Body of pancreas (tissue), 4 donors: ENCODE data around the gene FILIP1L. TPM values are rescaled to one million over a fixed set of nuclear protein-coding genes. Genes with fewer than 3 reads are reported as not detected.

Source experiments
- ATAC-seq: fragments of 150-250 bp; one replicate; pipeline ENCODE4 v1.9.1; 2016
- DNase-seq, 4 donors: peaks; one replicate each; pipeline ENCODE4 v3.0.0-alpha.2; 2019
- H3K27ac ChIP-seq, 4 donors: fragments of 200-600 bp; sonication (generic); 1 replicate in 3 of 4; 2 replicates in 1 of 4; pipeline versions ENCODE4 v1.5.1 to v1.6.1; 2016 to 2019; ENCODE audit warnings: mild to moderate bottlenecking in 1 of 4, mixed read lengths in 1 of 4, moderate library complexity in 1 of 4
- H3K27me3 ChIP-seq, 2 donors: fragments of 200-600 bp; sonication (generic); one replicate each; pipeline ENCODE4 v1.6.0; 2016; ENCODE audit warnings: mild to moderate bottlenecking in 1 of 2
- H3K36me3 ChIP-seq, 2 donors: fragments of 200-600 bp; sonication (generic); replicated peaks in 1 of 2; 2 replicates each; pipeline ENCODE4 v1.5.1; 2016; ENCODE audit warnings: low read depth in 2 of 2; ENCODE audit not compliant: insufficient read depth in 1 of 2
- H3K4me1 ChIP-seq: fragments of 200-600 bp; sonication (generic); one replicate; pipeline ENCODE4 v1.6.0; 2016
- H3K4me3 ChIP-seq, 2 donors: fragments of 200-600 bp; sonication (generic); 1 replicate in 1 of 2; 2 replicates in 1 of 2; pipeline ENCODE4 v1.5.1; 2016 to 2019
- H3K9me3 ChIP-seq, 3 donors: fragments of 200-600 bp; sonication (generic); 1 replicate in 2 of 3; 2 replicates in 1 of 3; pipeline ENCODE4 v1.5.1; 2016
- CTCF ChIP-seq, 7 experiments: fragments of 450-650 bp in 4 of 7; fragments of 200-600 bp in 3 of 7; sonication (generic) in 3 of 7; IDR thresholded peaks; one replicate each; pipeline ENCODE4 v1.5.1; 2016 to 2019; ENCODE audit warnings: antibody characterized with exemption in 7 of 7
- POLR2A ChIP-seq, 3 donors: fragments of 450-650 bp; IDR thresholded peaks; one replicate each; pipeline ENCODE4 v1.6.1; 2016; ENCODE audit warnings: antibody characterized with exemption in 3 of 3, mild to moderate bottlenecking in 2 of 3
- WGBS, 2 donors: methylation state at CpG; one replicate each; pipeline ENCODE4 v1.1.5; 2017; 5-methylcytosine and 5-hydroxymethylcytosine counted together
- intact Hi-C: fragments of 100-400 bp; cut with DNase I; formaldehyde crosslinking; loops from one replicate; pipeline ENCODE4 v1.15.1; 2023
- total RNA-seq, 2 donors: library from RNA; depleted of rRNA; stranded (reverse); fragments of >200 nt; gene quantifications; one replicate each; pipeline ENCODE4 v1.1.0, GENCODE V29; 2016

Gene FILIP1L
- total RNA-seq, 2 donors from 2014 or later: 27.8 to 47.8 TPM

- Histone ChIP-seq H3K4me1 (peaks cover 12% of the 10 kb centered on the region), H3K9me3 (no peaks in the 10 kb centered on the region), H3K4me3 (no peak overlapping the region), H3K36me3 (no peaks in the 10 kb centered on the region), H3K27ac (no peak overlapping the region), H3K27me3 (no peaks in the 10 kb centered on the region)
- 90 to 97% methylated on average over 2 of the region's 2 CpGs for WGBS, 2 donors
- DNase-seq (no peak), ATAC-seq (no peak)
- intact Hi-C loops: no loop called here
- TF ChIP-seq CTCF (IDR thresholded peaks at IDR 0.05): no peak
- no peak for TF ChIP-seq POLR2A (IDR thresholded peaks at IDR 0.05)
Measured at GRCh38 chr3:99997293-99997692, 117.0 kb downstream of the FILIP1L start.

GRCh38 chr3:99990179-99990578, 124.1 kb downstream of the FILIP1L start:
- ATAC-seq (no peak), DNase-seq (no peak)
- no peak overlapping the region for H3K4me3 ChIP-seq
- no peak overlapping the region for H3K27ac ChIP-seq
- H3K9me3 ChIP-seq: no peaks in the 10 kb centered on the region
- TF ChIP-seq CTCF (IDR thresholded peaks at IDR 0.05) (no peak), POLR2A (IDR thresholded peaks at IDR 0.05) (no peak)
- no peaks in the 10 kb centered on the region for H3K36me3 ChIP-seq
- H3K27me3 ChIP-seq: no peaks in the 10 kb centered on the region
- no peaks in the 10 kb centered on the region for H3K4me1 ChIP-seq
- intact Hi-C loops: no loop called here
- 78 to 83% methylated on average over 1 of the region's 1 CpG for WGBS, 2 donors

GRCh38 chr3:99984668-99985067, 129.6 kb downstream of the FILIP1L start:
- ATAC-seq (no peak), DNase-seq (no peak)
- H3K27ac ChIP-seq: no peak overlapping the region
- H3K4me3 ChIP-seq: no peak overlapping the region
- intact Hi-C loops: no loop called here
- 30 to 37% methylated on average over 2 of the region's 2 CpGs for WGBS, 2 donors
- no peaks in the 10 kb centered on the region for H3K27me3 ChIP-seq
- no peak for TF ChIP-seq CTCF (IDR thresholded peaks at IDR 0.05)
- TF ChIP-seq POLR2A (IDR thresholded peaks at IDR 0.05): no peak
- peaks cover 5% of the 10 kb centered on the region for H3K4me1 ChIP-seq
- H3K9me3 ChIP-seq: no peaks in the 10 kb centered on the region
- no peaks in the 10 kb centered on the region for H3K36me3 ChIP-seq

GRCh38 chr3:99984139-99984538, 130.2 kb downstream of the FILIP1L start:
- ATAC-seq (no peak), DNase-seq (no peak)
- no peak overlapping the region for H3K4me3 ChIP-seq
- intact Hi-C loops: no loop called here
- H3K27me3 ChIP-seq: no peaks in the 10 kb centered on the region
- H3K36me3 ChIP-seq: no peaks in the 10 kb centered on the region
- TF ChIP-seq POLR2A (IDR thresholded peaks at IDR 0.05): no peak
- no peak for TF ChIP-seq CTCF (IDR thresholded peaks at IDR 0.05)
- no peaks in the 10 kb centered on the region for H3K9me3 ChIP-seq
- no peak overlapping the region for H3K27ac ChIP-seq
- H3K4me1 ChIP-seq: peaks cover 5% of the 10 kb centered on the region

GRCh38 chr3:99982650-99983049, 131.7 kb downstream of the FILIP1L start:
- Histone ChIP-seq H3K4me1 (peaks cover 5% of the 10 kb centered on the region), H3K36me3 (no peaks in the 10 kb centered on the region), H3K27ac (no peak overlapping the region), H3K9me3 (no peaks in the 10 kb centered on the region), H3K27me3 (no peaks in the 10 kb centered on the region), H3K4me3 (no peak overlapping the region)
- DNase-seq (no peak), ATAC-seq (no peak)
- WGBS, 2 donors: 95 to 96% methylated on average over 2 of the region's 2 CpGs
- TF ChIP-seq CTCF (IDR thresholded peaks at IDR 0.05): no peak
- no peak for TF ChIP-seq POLR2A (IDR thresholded peaks at IDR 0.05)
- intact Hi-C loops: no loop called here
